ENCODE measurements around the gene GJB2. TPM values are rescaled to one million over a fixed set of nuclear protein-coding genes. Genes with fewer than 3 reads are reported as not detected.

The GJB2 gene
- total RNA-seq, result 576 and 669 TPM in 2 replicates

GRCh38 chr13:20192836-20193161 is at the start of gene GJB2:
Gene GJB2, minus strand, starts transcription at chr13:20192938. Its CDS starts 3,357 bp downstream, at chr13:20189581.

GRCh38 chr13:20231839-20232555 is 39.3 kb upstream of the GJB2 start, which contains the start of gene GJB6:
Gene GJB6, minus strand, starts transcription at chr13:20232319. Its CDS starts 8,839 bp downstream, at chr13:20223480.

GRCh38 chr13:20160306-20161274 is 32.1 kb downstream of the GJB2 start, which contains the start of gene GJA3:
Gene GJA3, minus strand, starts transcription at chr13:20161052. Its CDS starts 17,764 bp downstream, at chr13:20143288.

Other genes with a start within 250 kb of the GJB2 start
- gene ZMYM2, start 234.2 kb downstream of the GJB2 start, total RNA-seq, result 23.6 and 29.7 TPM in 2 replicates
- 0.37 and 0.71 TPM in 2 replicates for gene GJA3, start 31.9 kb downstream of the GJB2 start, total RNA-seq
- gene GJB6, start 39.4 kb upstream of the GJB2 start, total RNA-seq, result 50.7 and 55.4 TPM in 2 replicates

All from airway epithelial cell (primary cell).